ENCODE results near the gene CPE.
"Not testable (repeated sequence)": the region's sequence is repeated elsewhere in the genome, so short reads cannot be mapped to it uniquely, and the experiment has no call there.

CPE gene

DNA sequence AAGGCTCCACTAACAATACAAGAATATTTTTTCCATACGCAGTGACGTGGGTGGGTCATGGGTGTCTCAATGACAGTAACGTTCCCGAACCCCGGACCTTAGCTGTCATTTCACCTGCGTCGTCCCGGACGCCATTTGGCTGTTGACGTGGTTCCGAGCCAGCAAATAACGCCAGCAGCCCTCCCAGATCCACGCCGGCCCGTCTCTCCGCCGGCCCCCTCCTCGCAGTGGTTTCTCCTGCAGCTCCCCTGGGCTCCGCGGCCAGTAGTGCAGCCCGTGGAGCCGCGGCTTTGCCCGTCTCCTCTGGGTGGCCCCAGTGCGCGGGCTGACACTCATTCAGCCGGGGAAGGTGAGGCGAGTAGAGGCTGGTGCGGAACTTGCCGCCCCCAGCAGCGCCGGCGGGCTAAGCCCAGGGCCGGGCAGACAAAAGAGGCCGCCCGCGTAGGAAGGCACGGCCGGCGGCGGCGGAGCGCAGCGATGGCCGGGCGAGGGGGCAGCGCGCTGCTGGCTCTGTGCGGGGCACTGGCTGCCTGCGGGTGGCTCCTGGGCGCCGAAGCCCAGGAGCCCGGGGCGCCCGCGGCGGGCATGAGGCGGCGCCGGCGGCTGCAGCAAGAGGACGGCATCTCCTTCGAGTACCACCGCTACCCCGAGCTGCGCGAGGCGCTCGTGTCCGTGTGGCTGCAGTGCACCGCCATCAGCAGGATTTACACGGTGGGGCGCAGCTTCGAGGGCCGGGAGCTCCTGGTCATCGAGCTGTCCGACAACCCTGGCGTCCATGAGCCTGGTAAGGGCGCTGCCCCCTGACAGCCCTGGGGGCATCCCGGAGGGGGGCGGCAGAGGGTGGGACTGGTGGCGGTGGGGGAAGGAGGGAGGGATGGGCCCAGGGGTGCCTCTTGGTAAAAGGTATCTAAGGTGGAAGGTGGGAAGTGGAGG is at the start of gene CPE:
TSS of gene CPE (plus strand) at position 264 of the 933 bp plus-strand sequence. CDS start at position 478, 214 bp downstream.
- peak; percentile 60 for DNase-seq (ENCODE audit: low read depth)

GRCh38 chr4:165330071-165330470 is 48.7 kb upstream of the CPE start:
- DNase-seq (ENCODE audit: low read depth): no peak

- DNase-seq (ENCODE audit: low read depth): no peak
Measured at GRCh38 chr4:165330666-165331065, 48.1 kb upstream of the CPE start.

- peak; percentile 18 for DNase-seq (ENCODE audit: low read depth)
Measured at GRCh38 chr4:165331359-165331758, 47.4 kb upstream of the CPE start.

GRCh38 chr4:165331823-165332222 is 47.0 kb upstream of the CPE start:
- no peak for DNase-seq (ENCODE audit: low read depth)

DNA sequence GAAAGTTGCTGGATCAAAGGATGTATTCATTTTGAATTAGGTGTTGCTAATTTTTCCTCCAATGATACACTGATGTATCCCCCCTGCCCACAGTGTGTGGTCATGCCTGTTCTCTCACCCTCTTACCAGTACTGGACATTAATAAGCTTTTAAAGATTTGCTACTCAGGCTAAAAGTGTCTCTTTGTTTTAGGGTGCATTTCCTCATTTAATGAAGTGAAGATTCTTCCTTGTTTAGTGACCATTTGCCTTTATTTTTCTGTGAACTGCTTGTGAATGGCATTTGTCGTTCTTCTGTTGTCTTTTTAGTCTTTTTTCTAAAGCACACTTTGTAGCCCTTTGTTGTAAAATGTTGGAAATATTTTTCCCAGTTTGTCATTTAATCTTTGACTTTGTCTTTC is 46.3 kb upstream of the CPE start:
- no peak for DNase-seq (ENCODE audit: low read depth)

GRCh38 chr4:165335163-165335703 is 43.6 kb upstream of the CPE start:
- DNase-seq (ENCODE audit: low read depth): no peak

GRCh38 chr4:165336743-165337142 is 42.1 kb upstream of the CPE start:
- DNase-seq (ENCODE audit: low read depth): no peak

DNA sequence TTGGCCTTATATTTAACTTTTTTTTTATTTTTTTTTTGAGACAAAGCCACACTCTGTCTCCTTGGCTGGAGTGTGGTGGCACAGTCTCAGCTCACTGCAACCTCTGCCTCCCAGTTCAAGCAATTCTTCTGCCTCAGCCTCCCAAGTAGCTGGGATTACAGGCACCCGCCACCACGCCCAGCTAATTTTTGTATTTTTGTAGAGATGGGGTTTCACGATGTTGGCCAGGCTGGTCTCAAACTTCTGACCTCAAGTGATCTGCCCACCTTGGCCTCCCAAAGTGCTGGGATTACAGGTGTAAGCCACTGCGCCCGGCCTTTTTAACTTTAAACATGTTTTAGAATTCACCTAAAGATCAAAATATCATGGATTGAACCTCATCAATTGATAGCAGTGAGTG is 36.5 kb upstream of the CPE start:
- DNase-seq (ENCODE audit: low read depth): not testable (repeated sequence)

- DNase-seq (ENCODE audit: low read depth): peak; percentile 22
Measured at GRCh38 chr4:165343353-165344191, 35.2 kb upstream of the CPE start.

DNA sequence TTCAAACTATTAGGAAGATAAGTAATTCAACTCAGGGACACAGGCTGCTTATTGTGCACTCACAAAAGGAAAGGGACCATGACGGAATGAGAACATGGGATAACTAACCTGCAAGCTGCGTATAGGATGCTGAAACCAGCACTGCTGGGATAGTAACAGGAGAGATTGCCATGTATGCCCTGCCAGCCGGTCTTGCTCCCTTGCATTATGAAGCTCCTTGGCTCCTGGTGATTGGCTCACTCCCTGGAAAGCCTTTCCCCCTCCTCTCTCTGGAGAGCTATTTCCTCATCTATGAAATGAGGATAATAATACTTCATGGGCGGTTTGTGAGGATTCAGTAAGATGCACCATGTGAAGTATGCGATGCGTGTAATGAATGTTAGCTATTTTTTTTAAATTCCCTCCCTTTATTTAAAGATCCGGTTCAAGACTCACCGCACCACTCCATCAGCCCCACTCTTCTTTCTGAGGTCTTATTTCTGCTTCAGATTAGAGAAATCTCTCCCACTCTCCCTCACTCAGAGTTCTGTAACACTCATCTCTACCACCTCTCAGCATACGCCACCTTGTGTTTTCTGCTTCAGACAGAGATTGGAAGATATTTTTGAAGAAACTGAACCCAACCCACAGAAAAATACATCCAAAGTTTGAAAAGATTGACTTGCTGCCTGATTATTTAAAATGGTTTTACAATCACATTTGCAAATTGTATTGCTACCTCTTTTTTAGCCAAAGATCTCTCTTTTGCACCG is 33.0 kb upstream of the CPE start:
- no peak for DNase-seq (ENCODE audit: low read depth)

DNA sequence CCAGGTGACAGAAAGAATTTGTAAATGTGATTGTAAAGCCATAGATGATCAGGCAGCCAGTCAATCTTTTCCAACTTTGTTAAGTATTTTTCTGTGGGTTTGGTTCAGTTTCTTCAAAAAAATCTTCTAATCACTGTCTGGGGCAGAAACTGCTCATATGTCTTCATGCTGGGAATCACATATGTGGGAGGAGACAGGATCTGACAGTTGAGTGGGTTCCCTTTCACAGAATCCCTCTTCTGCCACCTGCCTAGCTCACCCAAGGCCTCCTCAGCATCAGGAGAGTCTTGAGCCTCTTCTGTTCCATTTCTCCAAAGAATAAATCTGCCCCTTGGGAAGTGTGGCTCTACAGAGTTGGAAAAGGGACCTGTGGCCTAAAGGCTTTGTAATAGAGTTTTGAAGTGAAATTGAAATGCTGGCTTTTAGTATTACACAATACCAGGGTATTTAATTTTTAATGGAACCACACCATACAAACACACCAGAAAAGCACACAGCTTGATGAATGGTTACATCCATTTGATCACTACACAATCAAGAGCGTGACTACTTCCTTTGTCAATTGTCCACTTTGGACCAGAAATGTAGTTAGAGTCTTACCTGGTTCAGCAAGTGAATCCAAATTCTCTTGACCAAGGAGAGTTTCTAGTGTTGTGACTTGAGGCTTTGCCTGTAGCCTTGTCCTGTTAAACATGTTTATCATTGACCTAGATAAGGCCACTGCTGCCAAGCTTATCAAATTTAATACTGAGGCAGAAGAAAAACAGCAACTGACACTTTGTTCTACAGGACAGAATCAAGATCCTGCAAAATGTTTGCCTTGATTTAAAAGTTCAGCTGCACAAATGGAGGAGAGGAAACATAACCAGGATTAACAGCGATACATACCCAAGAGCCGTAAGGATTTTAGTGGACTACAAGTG is 30.9 kb upstream of the CPE start:
- DNase-seq (ENCODE audit: low read depth): no peak

DNA sequence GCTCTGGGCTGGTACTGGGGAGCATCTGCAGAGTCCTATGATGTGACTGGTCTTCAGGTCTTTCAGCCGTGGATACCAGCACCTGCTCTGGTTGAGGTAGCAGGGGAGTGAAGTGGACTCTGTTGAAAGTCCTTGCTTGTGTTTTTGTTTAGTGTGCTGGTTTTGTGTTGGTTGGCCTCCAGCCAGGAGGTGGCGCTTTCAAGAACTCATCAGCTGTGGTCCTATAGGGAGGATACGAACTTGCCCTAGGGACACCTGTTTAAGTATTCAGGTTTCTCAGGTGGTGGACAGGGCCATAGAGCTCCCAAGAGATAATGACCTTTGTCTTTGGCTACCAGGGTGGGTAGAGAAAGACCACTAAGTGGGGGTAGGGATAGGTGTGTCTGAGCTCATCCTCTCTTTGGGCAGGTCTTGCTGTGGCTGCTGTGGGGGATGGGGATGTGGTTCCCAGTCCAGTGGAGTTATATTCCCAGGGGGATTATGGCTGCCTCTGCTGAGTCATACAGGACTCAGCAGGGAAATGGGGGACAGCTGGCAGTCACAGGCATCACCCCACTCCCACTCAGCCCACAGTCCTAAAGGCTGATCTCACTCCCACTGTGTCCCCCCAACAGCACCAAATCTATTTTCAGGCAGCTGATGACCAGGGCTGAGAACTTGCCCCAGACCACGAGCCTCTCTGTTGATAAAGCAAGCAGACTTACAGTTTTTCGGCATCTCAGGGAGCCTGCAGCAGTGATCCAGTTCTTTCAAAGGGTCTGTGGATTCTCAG is 27.3 kb upstream of the CPE start:
- no peak for DNase-seq (ENCODE audit: low read depth)

GRCh38 chr4:165355900-165356300 is 22.9 kb upstream of the CPE start:
- DNase-seq (ENCODE audit: low read depth): peak; percentile 42

DNA sequence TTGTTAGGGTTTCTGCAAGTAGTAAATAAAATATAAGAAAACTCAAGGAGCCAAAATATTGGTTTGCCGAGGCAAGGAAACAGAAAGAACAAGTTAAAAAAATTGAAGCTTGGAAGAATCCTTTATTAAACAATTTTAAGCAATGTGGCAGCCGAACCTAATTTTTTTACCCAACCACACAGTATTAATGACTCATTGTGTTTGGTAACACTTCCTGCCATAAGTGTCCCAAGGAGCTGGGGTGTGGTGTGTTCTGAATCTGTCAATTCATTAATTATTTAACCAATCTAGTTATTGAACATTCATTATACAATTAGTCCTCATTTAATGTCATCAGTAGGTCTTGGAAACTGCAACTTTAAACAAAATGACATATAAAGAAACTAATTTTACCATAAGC is 19.3 kb upstream of the CPE start:
- DNase-seq (ENCODE audit: low read depth): peak; percentile 22

DNA sequence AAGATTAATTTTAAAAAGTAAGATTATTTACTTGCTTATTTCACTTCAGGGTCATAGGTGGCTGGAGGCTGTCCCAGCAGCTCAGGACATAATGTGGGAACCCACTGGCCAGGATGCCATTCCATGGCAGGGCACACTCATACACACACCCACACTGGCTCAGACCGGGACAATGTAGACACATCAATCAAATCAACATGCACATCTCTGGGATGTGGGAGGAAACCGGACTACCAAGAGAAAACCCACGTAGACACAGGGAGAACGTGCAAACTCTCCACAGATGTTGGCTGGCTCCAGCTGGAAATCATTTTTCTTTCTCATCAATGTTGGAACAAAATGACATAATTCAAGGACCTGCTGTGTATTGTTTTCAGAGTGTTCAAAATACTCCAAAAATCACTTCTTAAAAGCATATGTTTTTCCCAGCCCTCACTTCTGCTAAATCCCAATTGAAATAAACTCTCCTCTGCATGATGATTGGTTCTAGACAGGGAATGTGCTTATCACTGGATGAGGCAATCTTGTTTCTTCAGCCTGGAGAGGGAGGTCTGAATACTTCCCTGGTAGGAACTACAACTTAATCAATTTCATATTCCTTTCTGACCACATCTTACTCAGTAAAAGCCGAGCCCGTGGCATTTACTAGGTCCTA is 18.6 kb upstream of the CPE start:
- no peak for DNase-seq (ENCODE audit: low read depth)

- DNase-seq (ENCODE audit: low read depth): no peak
Measured at GRCh38 chr4:165360985-165361670, 17.7 kb upstream of the CPE start.

GRCh38 chr4:165361810-165362209 is 17.0 kb upstream of the CPE start:
- DNase-seq (ENCODE audit: low read depth): no peak
